Spinal cord (tissue), 10 donors: ENCODE data around the gene TRERF1. TPM values are rescaled to one million over a fixed set of nuclear protein-coding genes. Genes with fewer than 3 reads are reported as not detected.

Experiments
- DNase-seq, 6 donors: peaks; one replicate each; pipeline versions ENCODE4 v3.0.0 to v3.0.0-alpha.2; 2013 to 2015; ENCODE audit warnings: low spot score in 6 of 6, low read depth in 4 of 6
- H3K27ac ChIP-seq: one replicate; pipeline ENCODE4 v1.5.1; 2013; ENCODE audit warnings: low read depth, low read length, control low read depth
- H3K27me3 ChIP-seq: one replicate; pipeline ENCODE4 v1.6.1; 2013; ENCODE audit warnings: low read length; ENCODE audit not compliant: control insufficient read depth, insufficient read depth
- H3K36me3 ChIP-seq: one replicate; pipeline ENCODE4 v1.6.1; 2013; ENCODE audit warnings: low read length; ENCODE audit not compliant: control insufficient read depth, insufficient read depth
- H3K4me1 ChIP-seq: one replicate; pipeline ENCODE4 v1.6.1; 2013; ENCODE audit warnings: low read length; ENCODE audit not compliant: control insufficient read depth, insufficient read depth
- H3K4me3 ChIP-seq: one replicate; pipeline ENCODE4 v1.5.1; 2013; ENCODE audit warnings: low read depth, low read length, control low read depth
- H3K9me3 ChIP-seq: one replicate; pipeline ENCODE4 v1.6.1; 2013; ENCODE audit warnings: low read length; ENCODE audit not compliant: control insufficient read depth, insufficient read depth
- WGBS: methylation state at CpG from one replicate; pipeline ENCODE4 v1.1.5; 2013; ENCODE audit warnings: missing lambda C conversion rate; ENCODE audit not compliant: insufficient coverage; 5-methylcytosine and 5-hydroxymethylcytosine counted together
- polyA plus RNA-seq, 2 donors: library from polyadenylated mRNA; unstranded; fragments of 120-200 nt; gene quantifications; one replicate each; pipeline ENCODE4 v1.2.1, GENCODE V29; 2013; ENCODE audit not compliant: insufficient read length in 2 of 2
- total RNA-seq, 2 donors: library from RNA; depleted of rRNA in 1 of 2; stranded (reverse); fragments of 120-200 nt in 1 of 2; fragments of >200 nt in 1 of 2; gene quantifications; one replicate each; pipeline versions ENCODE4 v1.2.3 to v1.2.4, GENCODE V29; 2013 to 2014
- donor health status: healthy.

Gene TRERF1
- total and polyA plus RNA-seq, 4 donors = 4.8 to 9.4 (median 7.4) TPM

GRCh38 chr6:42380228-42380979 lies 71.3 kb downstream of the TRERF1 start:
- no peaks in the 10 kb centered on the region for H3K9me3 ChIP-seq
- no peaks in the 10 kb centered on the region for H3K36me3 ChIP-seq
- H3K27me3 ChIP-seq = no peaks in the 10 kb centered on the region
- H3K4me1 ChIP-seq = no peaks in the 10 kb centered on the region
- WGBS = 83% methylated on average over 3 of the region's 4 CpGs
- no peak overlapping the region for H3K4me3 ChIP-seq
- no peak overlapping the region for H3K27ac ChIP-seq
- no peak for DNase-seq

- Histone ChIP-seq H3K9me3 (no peaks in the 10 kb centered on the region), H3K36me3 (no peaks in the 10 kb centered on the region), H3K27me3 (no peaks in the 10 kb centered on the region), H3K27ac (no peak overlapping the region), H3K4me3 (no peak overlapping the region), H3K4me1 (no peaks in the 10 kb centered on the region)
- no CpG with 5 or more reads among the region's 3 CpGs for WGBS
- no peak for DNase-seq
Observed at GRCh38 chr6:42378536-42378935, 73.2 kb downstream of the TRERF1 start.

- WGBS = no CpG with 5 or more reads among the region's 5 CpGs
Observed at GRCh38 chr6:42378125-42378524, 73.6 kb downstream of the TRERF1 start.

GRCh38 chr6:42375007-42375635 lies 76.6 kb downstream of the TRERF1 start:
- no peak overlapping the region for H3K4me3 ChIP-seq
- WGBS = 90% methylated on average over 10 of the region's 10 CpGs
- no peaks in the 10 kb centered on the region for H3K36me3 ChIP-seq
- H3K27ac ChIP-seq = no peak overlapping the region
- H3K27me3 ChIP-seq = no peaks in the 10 kb centered on the region
- H3K9me3 ChIP-seq = no peaks in the 10 kb centered on the region
- DNase-seq = no peak
- no peaks in the 10 kb centered on the region for H3K4me1 ChIP-seq

More at GRCh38 chr6:42378125-42378524, 73.6 kb downstream of the TRERF1 start:
- Histone ChIP-seq H3K27ac (no peak overlapping the region), H3K36me3 (no peaks in the 10 kb centered on the region), H3K9me3 (no peaks in the 10 kb centered on the region), H3K4me1 (no peaks in the 10 kb centered on the region), H3K27me3 (no peaks in the 10 kb centered on the region), H3K4me3 (no peak overlapping the region)
- DNase-seq = no peak

GRCh38 chr6:42374018-42374669 lies 77.6 kb downstream of the TRERF1 start:
- Histone ChIP-seq H3K4me1 (no peaks in the 10 kb centered on the region), H3K27ac (no peak overlapping the region), H3K36me3 (no peaks in the 10 kb centered on the region), H3K9me3 (no peaks in the 10 kb centered on the region), H3K27me3 (no peaks in the 10 kb centered on the region), H3K4me3 (no peak overlapping the region)
- no peak for DNase-seq
- WGBS = 93% methylated on average over 3 of the region's 8 CpGs

GRCh38 chr6:42372699-42373098 lies 79.0 kb downstream of the TRERF1 start:
- Histone ChIP-seq H3K9me3 (no peaks in the 10 kb centered on the region), H3K4me3 (no peak overlapping the region), H3K27ac (no peak overlapping the region), H3K4me1 (no peaks in the 10 kb centered on the region), H3K27me3 (no peaks in the 10 kb centered on the region), H3K36me3 (no peaks in the 10 kb centered on the region)
- WGBS = 81% methylated on average over 2 of the region's 4 CpGs
- no peak for DNase-seq

GRCh38 chr6:42370323-42370985 lies 81.3 kb downstream of the TRERF1 start:
- peaks cover 3% of the 10 kb centered on the region for H3K4me1 ChIP-seq
- no peak overlapping the region for H3K4me3 ChIP-seq
- DNase-seq = no peak
- 96% methylated on average over 2 of the region's 3 CpGs for WGBS
- no peak overlapping the region for H3K27ac ChIP-seq
- H3K27me3 ChIP-seq = no peaks in the 10 kb centered on the region
- no peaks in the 10 kb centered on the region for H3K36me3 ChIP-seq
- no peaks in the 10 kb centered on the region for H3K9me3 ChIP-seq

- H3K27me3 ChIP-seq = no peaks in the 10 kb centered on the region
- 100% methylated on average over 2 of the region's 2 CpGs for WGBS
- no peaks in the 10 kb centered on the region for H3K36me3 ChIP-seq
Observed at GRCh38 chr6:42369568-42369967, 82.2 kb downstream of the TRERF1 start.

GRCh38 chr6:42368181-42368580 lies 83.5 kb downstream of the TRERF1 start:
- no peak for DNase-seq
- Histone ChIP-seq H3K4me3 (no peak overlapping the region), H3K27me3 (no peaks in the 10 kb centered on the region), H3K9me3 (no peaks in the 10 kb centered on the region), H3K36me3 (no peaks in the 10 kb centered on the region), H3K27ac (no peak overlapping the region), H3K4me1 (peaks cover 3% of the 10 kb centered on the region)
- WGBS = 87% methylated on average over 4 of the region's 7 CpGs

More at GRCh38 chr6:42369568-42369967, 82.2 kb downstream of the TRERF1 start:
- Histone ChIP-seq H3K9me3 (no peaks in the 10 kb centered on the region), H3K4me3 (no peak overlapping the region), H3K27ac (no peak overlapping the region), H3K4me1 (peaks cover 3% of the 10 kb centered on the region)
- DNase-seq = no peak
